AG04449 (cell line): ENCODE measurements around the gene HSFX4.
"Not testable (repeated sequence)": the region's sequence is repeated elsewhere in the genome, so short reads cannot be mapped to it uniquely, and the experiment has no call there.

Source experiments
- CTCF ChIA-PET: fragments of 350-600 bp; formaldehyde crosslinking; extraction: SDS; loops from one replicate; lab custom pipeline; 2021; ENCODE audit warnings: antibody characterized with exemption; lab: Yijun Ruan, JAX
- POLR2A ChIA-PET: fragments of 400-600, 350-600 bp; formaldehyde crosslinking; extraction: SDS; loops from one replicate; lab custom pipeline; 2020; ENCODE audit warnings: antibody characterized with exemption, inconsistent platforms; lab: Yijun Ruan, JAX
- DNase-seq: peaks from one replicate; pipeline ENCODE4 v3.0.0-alpha.2; 2010; ENCODE audit warnings: low read depth, low spot score
- H3K4me3 ChIP-seq: 2 replicates; pipeline ENCODE4 v1.5.1; 2011; ENCODE audit warnings: low read depth, mild to moderate bottlenecking, control low read depth, low read length
- CTCF ChIP-seq: IDR thresholded peaks from one replicate; pipeline ENCODE4 v1.5.1; 2011; ENCODE audit warnings: mild to moderate bottlenecking, moderate library complexity, low read length, control low read depth, inconsistent platforms; ENCODE audit not compliant: insufficient read depth; ENCODE audit errors: missing control alignments

Gene HSFX4

GRCh38 chrX:149909324-149910177 is 19.8 kb upstream of the HSFX4 start:
- POLR2A ChIA-PET: no interaction called here
- no peak for TF ChIP-seq CTCF
- no peak overlapping the region for H3K4me3 ChIP-seq
- CTCF ChIA-PET: no interaction called here
- DNase-seq: no peak

- DNase-seq: no peak
- CTCF ChIA-PET: no interaction called here
- no peak overlapping the region for H3K4me3 ChIP-seq
- POLR2A ChIA-PET: no interaction called here
- TF ChIP-seq CTCF: no peak
Observed at GRCh38 chrX:149910178-149910695, 19.1 kb upstream of the HSFX4 start.

- POLR2A ChIA-PET: no interaction called here
- CTCF ChIA-PET: interaction anchor here (1.3 kb wide), 1 partner anchor 21 kb away, joined by 6 read pairs; the partner anchor contains the start of gene EOLA2
- TF ChIP-seq CTCF: no peak
Observed at GRCh38 chrX:149916745-149917392, 12.5 kb upstream of the HSFX4 start.

GRCh38 chrX:149923836-149924235 is 5.5 kb upstream of the HSFX4 start:
- DNase-seq, H3K4me3 ChIP-seq, CTCF ChIA-PET, POLR2A ChIA-PET: not testable (repeated sequence)

More at GRCh38 chrX:149916745-149917392, 12.5 kb upstream of the HSFX4 start:
- no peak for DNase-seq
- H3K4me3 ChIP-seq: no peak overlapping the region

- DNase-seq, H3K4me3 ChIP-seq, CTCF ChIA-PET, POLR2A ChIA-PET: not testable (repeated sequence)
Observed at GRCh38 chrX:149924434-149924833, 4.9 kb upstream of the HSFX4 start.

- H3K4me3 ChIP-seq, DNase-seq, CTCF ChIA-PET, POLR2A ChIA-PET: not testable (repeated sequence)
Observed at GRCh38 chrX:149927245-149927963, 2.0 kb upstream of the HSFX4 start.

GRCh38 chrX:149927964-149928258 is 1.5 kb upstream of the HSFX4 start:
- POLR2A ChIA-PET, DNase-seq, CTCF ChIA-PET, H3K4me3 ChIP-seq: not testable (repeated sequence)

- DNase-seq, H3K4me3 ChIP-seq, POLR2A ChIA-PET, CTCF ChIA-PET: not testable (repeated sequence)
Observed at GRCh38 chrX:149928635-149929034, 738 bp upstream of the HSFX4 start.

GRCh38 chrX:149931355-149931754 is 2.0 kb downstream of the HSFX4 start:
- POLR2A ChIA-PET, CTCF ChIA-PET, DNase-seq, H3K4me3 ChIP-seq: not testable (repeated sequence)

GRCh38 chrX:149932150-149932549 is 2.8 kb downstream of the HSFX4 start:
- POLR2A ChIA-PET, H3K4me3 ChIP-seq, CTCF ChIA-PET, DNase-seq: not testable (repeated sequence)

- DNase-seq, H3K4me3 ChIP-seq, CTCF ChIA-PET, POLR2A ChIA-PET: not testable (repeated sequence)
Observed at GRCh38 chrX:149932970-149933369, 3.6 kb downstream of the HSFX4 start.

- DNase-seq, POLR2A ChIA-PET, H3K4me3 ChIP-seq, CTCF ChIA-PET: not testable (repeated sequence)
Observed at GRCh38 chrX:149933547-149933946, 4.2 kb downstream of the HSFX4 start.

GRCh38 chrX:149937328-149937727 is 8.0 kb downstream of the HSFX4 start:
- DNase-seq, POLR2A ChIA-PET: not testable (repeated sequence)
- H3K4me3 ChIP-seq: peak overlapping the region; percentile 79
- CTCF ChIA-PET: interaction anchor here (2.1 kb wide), 1 partner anchor 33 kb away, joined by 6 read pairs; no protein-coding TSS in a partner anchor
